Measurements from ENCODE around the gene ALAS1.

Gene ALAS1

GRCh38 chr3:52174896-52175295 lies 23.1 kb upstream of the ALAS1 start:
- Histone ChIP-seq H4K20me1 (ENCODE audit: insufficient read depth, low read length) (no peaks in the 10 kb centered on the region), H3F3A (ENCODE audit: insufficient read depth, low read length) (no peaks in the 10 kb centered on the region), H3K27me3 (ENCODE audit: insufficient read depth, low read length) (no peaks in the 10 kb centered on the region), H3K9me2 (ENCODE audit: low read depth, low read length) (no peaks in the 10 kb centered on the region), H3K9ac (ENCODE audit: low read length) (no peak overlapping the region), H3K79me2 (ENCODE audit: insufficient read depth, low read length) (no peaks in the 10 kb centered on the region), H3K36me3 (ENCODE audit: insufficient read depth, low read length) (no peaks in the 10 kb centered on the region), H3K27ac (ENCODE audit: low read depth, low read length, poor library complexity, severe bottlenecking) (no peak overlapping the region), H2AFZ (ENCODE audit: low read length) (no peak overlapping the region), H3K4me2 (ENCODE audit: low read length) (no peak overlapping the region), H3K4me3 (ENCODE audit: low read depth, low read length, poor library complexity, severe bottlenecking) (no peak overlapping the region), H3K4me1 (ENCODE audit: insufficient read depth, low read length, severe bottlenecking) (no peaks in the 10 kb centered on the region), H3K9me3 (ENCODE audit: low read length) (no peaks in the 10 kb centered on the region)
- no peak for TF ChIP-seq EZH2 (IDR thresholded peaks at IDR 0.05; ENCODE audit: borderline replicate concordance, low read length)
- TF ChIP-seq, protein P1, sequence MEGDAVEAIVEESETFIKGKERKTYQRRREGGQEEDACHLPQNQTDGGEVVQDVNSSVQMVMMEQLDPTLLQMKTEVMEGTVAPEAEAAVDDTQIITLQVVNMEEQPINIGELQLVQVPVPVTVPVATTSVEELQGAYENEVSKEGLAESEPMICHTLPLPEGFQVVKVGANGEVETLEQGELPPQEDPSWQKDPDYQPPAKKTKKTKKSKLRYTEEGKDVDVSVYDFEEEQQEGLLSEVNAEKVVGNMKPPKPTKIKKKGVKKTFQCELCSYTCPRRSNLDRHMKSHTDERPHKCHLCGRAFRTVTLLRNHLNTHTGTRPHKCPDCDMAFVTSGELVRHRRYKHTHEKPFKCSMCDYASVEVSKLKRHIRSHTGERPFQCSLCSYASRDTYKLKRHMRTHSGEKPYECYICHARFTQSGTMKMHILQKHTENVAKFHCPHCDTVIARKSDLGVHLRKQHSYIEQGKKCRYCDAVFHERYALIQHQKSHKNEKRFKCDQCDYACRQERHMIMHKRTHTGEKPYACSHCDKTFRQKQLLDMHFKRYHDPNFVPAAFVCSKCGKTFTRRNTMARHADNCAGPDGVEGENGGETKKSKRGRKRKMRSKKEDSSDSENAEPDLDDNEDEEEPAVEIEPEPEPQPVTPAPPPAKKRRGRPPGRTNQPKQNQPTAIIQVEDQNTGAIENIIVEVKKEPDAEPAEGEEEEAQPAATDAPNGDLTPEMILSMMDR (IDR thresholded peaks at IDR 0.05; ENCODE audit: low read length) = no peak

DNA sequence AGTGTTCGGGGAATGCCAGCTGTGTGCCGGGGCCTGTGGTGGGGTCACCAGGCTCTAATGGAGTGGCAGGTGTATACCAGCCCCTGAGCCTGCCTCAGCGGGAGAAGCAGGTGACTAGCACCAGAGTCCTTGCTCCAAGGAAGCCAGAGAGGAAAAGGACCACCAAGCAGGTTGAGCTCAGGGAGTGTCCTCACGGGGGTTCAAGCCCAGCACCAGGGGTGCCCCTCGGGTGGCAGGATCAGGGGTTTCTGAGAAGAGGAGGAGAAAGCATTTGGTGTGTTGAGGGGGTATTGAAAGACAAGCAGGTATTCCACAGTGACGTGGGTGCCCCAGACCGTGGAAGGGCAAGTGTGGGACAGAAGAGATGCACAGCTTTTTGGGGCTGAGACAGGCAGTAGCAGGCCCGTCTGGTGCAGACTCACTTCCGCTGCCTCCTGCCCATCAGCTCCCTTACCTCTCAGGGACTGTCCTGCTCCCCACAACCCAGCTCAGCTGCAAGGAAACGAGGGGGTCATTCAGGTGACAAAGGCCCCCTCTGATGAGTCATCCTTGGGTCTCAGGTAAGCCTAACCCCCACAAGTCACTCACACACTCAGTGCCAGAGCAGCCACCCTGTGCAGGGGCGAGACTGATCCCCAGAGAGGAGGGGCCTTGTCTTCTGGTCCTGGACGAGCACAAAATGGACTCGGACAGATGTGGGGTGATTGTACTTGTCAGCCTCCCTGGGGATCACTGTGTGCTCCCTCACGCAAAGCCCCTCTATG lies 22.4 kb upstream of the ALAS1 start:
- Histone ChIP-seq H4K20me1 (ENCODE audit: insufficient read depth, low read length) (no peaks in the 10 kb centered on the region), H3K4me2 (ENCODE audit: low read length) (no peak overlapping the region), H3K27me3 (ENCODE audit: insufficient read depth, low read length) (no peaks in the 10 kb centered on the region), H3K9me2 (ENCODE audit: low read depth, low read length) (no peaks in the 10 kb centered on the region), H3K4me1 (ENCODE audit: insufficient read depth, low read length, severe bottlenecking) (no peaks in the 10 kb centered on the region), H3K9ac (ENCODE audit: low read length) (no peak overlapping the region), H3K27ac (ENCODE audit: low read depth, low read length, poor library complexity, severe bottlenecking) (no peak overlapping the region), H3K36me3 (ENCODE audit: insufficient read depth, low read length) (no peaks in the 10 kb centered on the region), H2AFZ (ENCODE audit: low read length) (no peak overlapping the region), H3K79me2 (ENCODE audit: insufficient read depth, low read length) (no peaks in the 10 kb centered on the region), H3K4me3 (ENCODE audit: low read depth, low read length, poor library complexity, severe bottlenecking) (no peak overlapping the region), H3F3A (ENCODE audit: insufficient read depth, low read length) (no peaks in the 10 kb centered on the region), H3K9me3 (ENCODE audit: low read length) (no peaks in the 10 kb centered on the region)
- TF ChIP-seq, protein P1 (IDR thresholded peaks at IDR 0.05; ENCODE audit: low read length) = no peak
- TF ChIP-seq EZH2 (IDR thresholded peaks at IDR 0.05; ENCODE audit: borderline replicate concordance, low read length) = no peak

GRCh38 chr3:52176180-52176752 lies 21.7 kb upstream of the ALAS1 start:
- no peak overlapping the region for H2AFZ ChIP-seq (ENCODE audit: low read length)
- H3K27ac ChIP-seq (ENCODE audit: low read depth, low read length, poor library complexity, severe bottlenecking) = no peak overlapping the region
- no peaks in the 10 kb centered on the region for H3K27me3 ChIP-seq (ENCODE audit: insufficient read depth, low read length)
- no peaks in the 10 kb centered on the region for H3K9me2 ChIP-seq (ENCODE audit: low read depth, low read length)
- TF ChIP-seq, protein P1 (IDR thresholded peaks at IDR 0.05; ENCODE audit: low read length) = no peak
- no peak for TF ChIP-seq EZH2 (IDR thresholded peaks at IDR 0.05; ENCODE audit: borderline replicate concordance, low read length)
- no peak overlapping the region for H3K4me3 ChIP-seq (ENCODE audit: low read depth, low read length, poor library complexity, severe bottlenecking)
- H3K36me3 ChIP-seq (ENCODE audit: insufficient read depth, low read length) = no peaks in the 10 kb centered on the region
- no peak overlapping the region for H3K4me2 ChIP-seq (ENCODE audit: low read length)
- H3K4me1 ChIP-seq (ENCODE audit: insufficient read depth, low read length, severe bottlenecking) = no peaks in the 10 kb centered on the region
- no peaks in the 10 kb centered on the region for H3K9me3 ChIP-seq (ENCODE audit: low read length)
- no peaks in the 10 kb centered on the region for H3F3A ChIP-seq (ENCODE audit: insufficient read depth, low read length)
- no peaks in the 10 kb centered on the region for H3K79me2 ChIP-seq (ENCODE audit: insufficient read depth, low read length)
- H3K9ac ChIP-seq (ENCODE audit: low read length) = no peak overlapping the region
- H4K20me1 ChIP-seq (ENCODE audit: insufficient read depth, low read length) = no peaks in the 10 kb centered on the region
